Ureter (tissue), 1 donor: Measurements from ENCODE around the gene TNFRSF12A. TPM values are rescaled to one million over a fixed set of nuclear protein-coding genes. Genes with fewer than 3 reads are reported as not detected.
A peak's percentile ranks its signal among the peaks of the same experiment; 100 is the strongest.

ENCODE experiments used
- DNase-seq: peaks from one replicate; pipeline ENCODE4 v3.0.0-alpha.2; 2020; ENCODE audit warnings: low spot score
- total RNA-seq: library from RNA; stranded (reverse); gene quantifications from one replicate; pipeline ENCODE4 v1.2.4, GENCODE V29; 2023
- donor health status: DM: yes; HTN: yes; CAD: no.

The TNFRSF12A gene, protein sequence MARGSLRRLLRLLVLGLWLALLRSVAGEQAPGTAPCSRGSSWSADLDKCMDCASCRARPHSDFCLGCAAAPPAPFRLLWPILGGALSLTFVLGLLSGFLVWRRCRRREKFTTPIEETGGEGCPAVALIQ
- 27.7 TPM for total RNA-seq

DNA sequence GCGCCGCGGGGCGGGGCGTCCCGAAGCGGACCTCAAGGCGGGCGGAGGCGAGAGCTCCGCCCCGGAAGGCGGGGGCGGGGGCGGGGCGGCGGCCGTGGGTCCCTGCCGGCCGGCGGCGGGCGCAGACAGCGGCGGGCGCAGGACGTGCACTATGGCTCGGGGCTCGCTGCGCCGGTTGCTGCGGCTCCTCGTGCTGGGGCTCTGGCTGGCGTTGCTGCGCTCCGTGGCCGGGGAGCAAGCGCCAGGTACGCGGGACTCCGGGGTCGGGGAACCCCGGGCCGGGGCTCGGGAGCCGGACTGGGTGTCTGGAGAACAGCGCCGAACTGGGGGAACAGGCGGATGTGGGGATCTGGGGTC, at the start of gene TNFRSF12A:
Gene TNFRSF12A (plus strand): TSS at position 122 of the 357 bp plus-strand sequence. CDS start 30 bp downstream, at position 152.
- peak; percentile 77 for DNase-seq

GRCh38 chr16:2970563-2970962, 49.6 kb upstream of the TNFRSF12A start:
- no peak for DNase-seq

GRCh38 chr16:2971134-2971984, 48.8 kb upstream of the TNFRSF12A start:
- DNase-seq, result no peak

GRCh38 chr16:2971985-2972784, 48.0 kb upstream of the TNFRSF12A start:
- DNase-seq, result no peak

- no peak for DNase-seq
Observed at GRCh38 chr16:2973093-2973492, 47.1 kb upstream of the TNFRSF12A start.

- no peak for DNase-seq
Observed at GRCh38 chr16:2973605-2974318, 46.4 kb upstream of the TNFRSF12A start.

DNA sequence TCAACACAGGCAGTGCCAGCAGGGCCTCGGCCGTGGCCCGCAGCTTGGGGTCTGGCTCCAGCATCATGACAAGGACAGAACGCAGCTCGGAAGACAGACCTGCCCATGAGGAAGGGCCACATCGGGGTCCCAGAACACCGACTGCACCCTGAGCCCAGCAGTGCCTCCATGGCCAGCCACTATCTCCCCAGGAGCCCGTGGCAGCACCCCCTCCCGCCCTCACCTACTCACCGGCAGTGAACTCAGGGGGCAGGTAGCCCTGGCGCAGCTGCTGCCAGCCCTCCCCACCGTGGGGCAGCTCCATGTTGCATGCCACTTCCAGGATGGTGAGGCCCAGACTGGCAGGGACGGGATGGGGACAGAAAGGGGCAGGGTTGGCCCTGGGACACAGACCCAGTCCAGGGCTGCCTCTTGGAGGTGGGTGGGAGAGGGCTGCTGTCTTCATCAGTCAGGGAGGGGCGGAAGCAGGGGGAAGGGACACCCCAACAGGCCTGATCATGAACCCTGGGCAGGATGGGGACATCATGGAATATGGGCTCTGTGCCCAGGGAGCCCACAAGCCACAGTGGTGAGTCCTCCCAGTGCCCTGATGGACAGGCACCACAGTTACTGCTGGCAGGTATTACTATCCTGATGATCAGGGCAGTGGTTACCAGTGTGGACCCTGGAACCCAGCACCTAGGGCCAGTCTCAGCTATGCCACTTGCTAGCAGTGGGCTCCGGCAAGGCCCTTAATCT, 45.7 kb upstream of the TNFRSF12A start:
- DNase-seq, result no peak

- no peak for DNase-seq
Observed at GRCh38 chr16:2975161-2975795, 44.9 kb upstream of the TNFRSF12A start.

GRCh38 chr16:2976201-2976600, 44.0 kb upstream of the TNFRSF12A start:
- DNase-seq, result no peak

GRCh38 chr16:2976673-2977072, 43.5 kb upstream of the TNFRSF12A start:
- no peak for DNase-seq

DNA sequence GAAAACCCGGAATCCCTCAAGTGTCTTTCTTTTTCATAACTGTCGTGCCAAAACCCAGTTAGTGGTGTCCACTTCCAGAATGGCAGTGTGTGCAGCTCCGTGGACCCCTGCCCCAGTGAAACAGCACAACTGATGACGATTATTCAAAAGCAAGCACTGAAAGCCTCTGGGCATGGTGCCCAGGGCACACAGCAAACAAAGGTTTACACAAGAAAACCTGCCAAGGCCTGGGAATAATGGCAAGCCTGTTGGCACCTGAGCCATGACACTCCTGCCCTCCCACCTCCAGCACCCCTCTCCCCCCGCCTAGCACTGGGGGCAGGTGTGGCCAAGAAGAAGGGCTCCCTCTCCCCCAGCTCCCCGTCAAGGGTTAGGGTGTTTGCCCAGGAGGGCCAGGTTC, 42.7 kb upstream of the TNFRSF12A start:
- no peak for DNase-seq

GRCh38 chr16:2979669-2980226, 40.4 kb upstream of the TNFRSF12A start:
- no peak for DNase-seq

DNA sequence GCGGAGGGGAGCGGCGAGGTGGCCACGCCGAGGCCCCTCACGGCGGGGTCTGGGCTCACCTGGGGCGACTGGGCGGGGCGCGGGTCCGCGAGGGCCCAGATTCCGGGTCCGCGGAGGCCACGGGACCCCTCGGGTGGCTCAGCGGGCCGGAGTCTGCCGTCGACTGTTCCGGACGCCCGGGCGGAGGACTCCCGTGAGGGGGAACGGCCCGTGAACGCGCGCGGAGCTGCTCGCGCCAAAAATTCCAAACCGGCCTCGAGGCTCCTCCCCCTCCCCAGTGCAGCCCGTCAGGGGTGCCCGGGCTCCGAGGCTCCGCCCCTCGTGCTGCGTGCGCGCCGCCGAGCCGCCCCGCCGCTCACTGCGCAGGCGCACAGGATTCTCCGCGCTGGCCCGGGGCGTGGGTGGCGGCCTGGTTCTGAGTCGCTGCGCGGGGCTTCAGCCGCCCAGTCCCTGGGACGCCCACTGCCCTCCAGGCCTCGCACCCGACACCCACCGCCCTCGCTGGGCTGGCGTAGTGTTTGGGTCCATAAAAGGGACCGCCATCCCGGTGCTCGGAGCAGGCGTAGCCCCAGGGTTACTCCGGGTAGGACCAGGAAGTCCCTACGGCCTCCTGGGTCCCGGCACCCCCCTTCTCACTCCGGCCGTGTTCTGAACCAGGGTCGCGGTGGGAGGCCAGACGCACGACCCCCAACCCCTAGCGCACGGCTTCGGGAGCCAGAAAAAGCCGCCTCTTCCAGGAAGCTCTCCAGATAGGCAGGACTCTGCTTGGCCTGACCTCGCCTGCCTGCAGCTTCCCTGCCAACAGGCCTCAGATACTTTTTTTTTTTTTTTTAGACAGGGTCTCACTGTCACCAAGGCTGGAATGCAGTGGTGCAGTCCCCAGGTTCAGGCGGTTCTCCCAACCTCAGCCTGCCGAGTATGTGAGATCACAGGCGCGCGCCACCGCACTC, 39.7 kb upstream of the TNFRSF12A start, which contains the start of gene PKMYT1:
Gene PKMYT1 (minus strand): TSS at position 220 of the 950 bp plus-strand sequence. CDS start 789 bp downstream, outside the sequence.
- peak; percentile 91 for DNase-seq

DNA sequence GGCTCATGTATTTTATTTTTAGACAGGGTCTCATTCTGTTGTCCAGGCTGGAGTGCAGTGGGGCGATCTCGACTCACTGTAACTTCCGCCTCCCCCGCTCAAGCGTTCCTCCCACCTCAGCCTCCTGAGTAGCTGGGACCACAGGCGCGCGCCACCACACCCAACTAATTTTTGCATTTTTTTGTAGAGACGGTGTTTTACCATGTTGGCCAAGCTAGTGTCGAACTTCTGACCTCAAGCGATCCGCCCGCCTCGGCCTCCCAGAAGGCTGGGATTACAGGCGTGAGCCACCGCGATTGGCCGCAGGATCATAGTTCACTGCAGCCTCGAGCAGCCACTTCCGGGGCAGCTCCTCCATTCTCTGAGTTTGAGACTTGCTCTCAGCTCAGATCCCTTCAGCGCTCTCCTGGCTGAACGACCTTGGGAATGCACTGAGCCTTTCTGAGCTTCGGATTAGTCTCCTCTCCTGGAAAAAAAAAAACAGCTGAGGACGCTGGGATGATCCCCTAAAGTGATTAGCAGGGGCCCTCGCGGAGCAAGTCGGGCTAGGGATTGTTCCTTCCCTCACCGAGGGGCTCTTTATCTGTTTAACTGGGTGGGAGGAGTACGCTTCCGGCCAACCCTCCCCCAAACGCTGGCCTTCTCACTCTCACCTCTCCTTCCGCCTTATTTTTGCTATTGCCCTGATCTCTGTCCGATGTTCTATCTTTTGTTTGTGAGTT, 38.8 kb upstream of the TNFRSF12A start:
- no peak for DNase-seq

DNA sequence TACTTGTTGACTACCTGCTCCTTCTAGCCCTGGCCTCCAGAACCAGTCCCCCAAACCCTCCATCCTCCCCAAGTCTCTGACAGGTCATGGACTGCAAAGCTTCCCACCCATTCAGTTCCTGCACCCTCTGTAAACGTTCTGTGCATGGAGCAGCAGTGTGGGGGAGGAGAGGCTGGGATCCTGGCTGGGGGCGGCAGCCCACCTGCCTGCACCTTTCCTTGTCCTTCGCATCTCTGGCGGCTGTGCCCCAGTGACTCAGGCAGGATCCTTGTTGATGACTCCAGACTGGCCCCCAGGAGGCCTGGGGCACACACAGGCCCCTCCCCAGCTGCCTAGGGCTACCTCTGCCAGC, 38.3 kb upstream of the TNFRSF12A start:
- no peak for DNase-seq

- no peak for DNase-seq
Observed at GRCh38 chr16:2982402-2982801, 37.8 kb upstream of the TNFRSF12A start.

GRCh38 chr16:2983706-2984136, 36.4 kb upstream of the TNFRSF12A start:
- peak; percentile 86 for DNase-seq

GRCh38 chr16:2985462-2985861, 34.7 kb upstream of the TNFRSF12A start:
- DNase-seq, result no peak
